Brain microvascular endothelial cell (primary cell): ENCODE results near the gene PTK6.

Source experiments
- DNase-seq: peaks from one replicate; pipeline ENCODE4 v3.0.0-alpha.2; 2020
- H3K27ac ChIP-seq: fragments of 250-450 bp; sonication (Bioruptor Pico); 2 replicates; pipeline ENCODE4 v1.5.1; 2020; ENCODE audit warnings: mild to moderate bottlenecking, moderate library complexity
- H3K27me3 ChIP-seq: fragments of 250-450 bp; sonication (Bioruptor Pico); replicated peaks from 2 replicates; pipeline ENCODE4 v1.5.1; 2020; ENCODE audit warnings: mild to moderate bottlenecking
- H3K36me3 ChIP-seq: fragments of 250-450 bp; sonication (Bioruptor Pico); replicated peaks from 2 replicates; pipeline ENCODE4 v1.5.1; 2020; ENCODE audit warnings: mild to moderate bottlenecking
- H3K4me3 ChIP-seq: 2 replicates; pipeline ENCODE4 v1.5.1; 2011; ENCODE audit warnings: low read depth, mild to moderate bottlenecking, control low read depth, low read length, moderate library complexity
- CTCF ChIP-seq: IDR thresholded peaks from 2 replicates; pipeline ENCODE4 v1.5.1; 2011; ENCODE audit warnings: low read depth, mild to moderate bottlenecking, moderate library complexity, low read length, control low read depth, inconsistent platforms; ENCODE audit errors: missing control alignments
- in situ Hi-C: cut with HindIII; loops from 2 replicates; pipeline ENCODE4 v1.10.0; 2017; ENCODE audit warnings: low sequenced_read_pairs, low pct_ligation_motif_present

The PTK6 gene

GRCh38 chr20:63539092-63539430, 1.9 kb upstream of the PTK6 start:
- Histone ChIP-seq H3K27ac (no peak overlapping the region), H3K27me3 (no peaks in the 10 kb centered on the region), H3K4me3 (no peak overlapping the region), H3K36me3 (no peaks in the 10 kb centered on the region)
- in situ Hi-C loops = no loop called here
- no peak for DNase-seq
- no peak for TF ChIP-seq CTCF

DNA sequence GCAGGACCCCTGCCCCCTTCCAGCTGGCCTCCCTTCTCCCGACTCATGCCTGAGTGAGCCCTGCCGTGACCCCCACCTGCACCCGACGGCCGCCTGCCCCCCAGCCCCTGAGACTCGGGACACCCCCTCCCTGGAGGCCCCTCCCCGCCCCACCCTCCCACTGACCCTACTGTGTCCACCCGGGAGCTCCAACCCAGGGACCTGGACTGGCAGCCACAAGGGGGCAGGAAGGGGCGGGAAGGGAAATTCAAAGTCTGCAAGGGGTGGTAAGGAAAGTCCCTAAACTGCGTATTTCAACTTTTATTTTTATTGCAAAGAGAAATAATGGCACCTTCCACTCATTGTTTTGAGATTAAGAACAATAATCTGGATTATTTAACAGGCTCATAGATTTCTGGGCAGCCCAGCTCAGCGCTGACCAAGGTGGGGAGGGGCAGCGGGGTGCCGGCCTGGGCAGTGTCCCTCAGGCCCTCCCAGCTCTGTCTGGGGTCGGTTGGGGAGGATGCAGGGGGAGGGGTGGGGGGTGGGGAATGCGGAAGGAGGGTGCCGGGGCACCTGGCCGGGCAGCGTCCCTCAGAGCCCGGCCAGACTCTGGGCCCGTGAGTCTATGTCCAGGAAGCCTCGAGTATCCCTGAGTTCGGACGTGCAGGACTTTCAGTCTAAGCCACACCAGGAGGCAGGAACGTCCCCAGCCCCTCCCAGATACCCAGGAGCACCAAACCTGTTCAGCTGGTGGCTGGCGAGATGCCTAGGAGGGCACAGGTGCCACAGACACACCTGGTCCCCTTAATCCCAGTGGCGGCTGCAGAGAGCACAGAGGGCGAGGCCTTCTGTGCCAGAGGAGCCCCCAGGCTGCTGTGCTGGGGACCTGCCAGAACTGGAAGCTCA, 1.3 kb upstream of the PTK6 start:
- DNase-seq = no peak
- no peak for TF ChIP-seq CTCF
- in situ Hi-C loops = no loop called here
- no peak overlapping the region for H3K27ac ChIP-seq
- H3K27me3 ChIP-seq = no peaks in the 10 kb centered on the region
- H3K4me3 ChIP-seq = peak overlapping the region; percentile 36
- no peaks in the 10 kb centered on the region for H3K36me3 ChIP-seq

DNA sequence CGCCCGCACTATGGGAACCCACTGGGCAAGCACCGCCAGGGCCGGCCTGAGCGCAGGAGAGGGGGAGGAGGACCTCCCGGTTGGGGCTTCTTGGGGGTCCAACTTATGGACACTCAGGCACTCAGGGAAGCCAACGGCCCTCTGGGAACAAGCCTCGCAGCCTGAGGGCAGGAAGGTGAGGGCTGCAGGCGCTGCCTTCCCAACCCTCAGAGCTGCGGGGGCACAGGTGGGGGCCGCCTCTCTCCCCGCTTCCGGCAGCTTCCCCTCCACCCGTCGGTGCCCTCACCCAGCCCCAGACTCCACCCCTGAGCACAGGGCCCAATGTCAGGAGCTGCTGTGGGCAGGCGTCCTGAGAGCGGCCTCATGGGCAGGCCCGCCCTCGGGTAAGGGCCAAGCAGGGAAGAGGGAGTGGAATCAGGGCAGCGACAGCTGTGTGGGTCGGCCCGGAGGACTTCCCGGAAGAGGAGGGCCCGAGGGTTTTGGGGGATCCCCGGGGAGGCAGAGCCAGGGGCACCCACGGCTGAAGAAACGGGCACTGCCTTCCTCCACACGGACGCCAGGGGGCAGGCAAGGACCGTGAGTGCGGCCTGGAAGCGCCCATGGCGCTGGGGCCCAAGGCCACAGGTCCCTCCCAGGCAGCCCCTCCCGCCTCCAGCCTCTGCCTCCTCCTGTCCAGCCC, 488 bp upstream of the PTK6 start:
- peak overlapping the region; percentile 36 for H3K4me3 ChIP-seq
- peak; percentile 92 for TF ChIP-seq CTCF
- peak; percentile 63 for DNase-seq
- H3K36me3 ChIP-seq = no peaks in the 10 kb centered on the region
- H3K27ac ChIP-seq = no peak overlapping the region
- H3K27me3 ChIP-seq = no peaks in the 10 kb centered on the region
- in situ Hi-C loops = no loop called here

- H3K27ac ChIP-seq = no peak overlapping the region
- in situ Hi-C loops = no loop called here
- H3K27me3 ChIP-seq = no peaks in the 10 kb centered on the region
- peak; percentile 48 for DNase-seq
- H3K36me3 ChIP-seq = no peaks in the 10 kb centered on the region
- TF ChIP-seq CTCF = no peak
- no peak overlapping the region for H3K4me3 ChIP-seq
Measured at GRCh38 chr20:63536241-63536977, 767 bp downstream of the PTK6 start.

GRCh38 chr20:63534831-63535651, 2.1 kb downstream of the PTK6 start:
- Histone ChIP-seq H3K4me3 (no peak overlapping the region), H3K36me3 (no peaks in the 10 kb centered on the region), H3K27ac (no peak overlapping the region), H3K27me3 (no peaks in the 10 kb centered on the region)
- no peak for DNase-seq
- in situ Hi-C loops = no loop called here
- TF ChIP-seq CTCF = no peak
